HepG2 (cell line): ENCODE results near the gene PPM1M. TPM values are rescaled to one million over a fixed set of nuclear protein-coding genes. Genes with fewer than 3 reads are reported as not detected.

Experiments
- AGO2 ChIP-seq: fragments of 200-400 bp; formaldehyde crosslinking; optimal IDR thresholded peaks from 2 replicates; pipeline ENCODE3; 2017; ENCODE audit warnings: mild to moderate bottlenecking, low read depth, low read length, moderate library complexity
- CBX2 ChIP-seq, 2 experiments: fragments of 200-600 bp in 1 of 2; sonication (generic); formaldehyde crosslinking in 1 of 2; IDR thresholded peaks; 2 replicates each; pipeline versions ENCODE4 v1.7.0 to v1.8.1; 2018 to 2022; ENCODE audit warnings: low read depth in 2 of 2, low read length in 1 of 2, mild to moderate bottlenecking in 1 of 2, missing genetic modification reagents in 1 of 2
- CHD4 ChIP-seq: fragments of 200-600 bp; sonication (generic); IDR thresholded peaks from 2 replicates; pipeline ENCODE4 v1.7.0; 2017; ENCODE audit warnings: mild to moderate bottlenecking, low read length, borderline replicate concordance
- FOXA3 ChIP-seq: IDR thresholded peaks from 2 replicates; pipeline ENCODE4 v1.6.1; 2016; ENCODE audit warnings: missing genetic modification reagents, missing compliant biosample characterization
- FOXC1 ChIP-seq: sonication (generic); formaldehyde crosslinking; IDR thresholded peaks from 2 replicates; pipeline ENCODE4 v1.8.0; 2022; ENCODE audit warnings: mild to moderate bottlenecking, missing genetic modification reagents, borderline replicate concordance
- GFI1 ChIP-seq: sonication (generic); formaldehyde crosslinking; IDR thresholded peaks from 2 replicates; pipeline ENCODE4 v1.5.0; 2020; ENCODE audit warnings: missing genetic modification reagents, mild to moderate bottlenecking, borderline replicate concordance
- POLR2AphosphoS5 ChIP-seq: IDR thresholded peaks from 2 replicates; pipeline ENCODE4 v1.6.1; 2012; ENCODE audit warnings: low read depth, low read length
- RBM39 ChIP-seq: fragments of 200-400 bp; formaldehyde crosslinking; IDR thresholded peaks from one replicate; pipeline ENCODE4 v1.6.1; 2018; ENCODE audit warnings: antibody characterized with exemption, mild to moderate bottlenecking, low read depth, low read length; ENCODE audit not compliant: poor library complexity, severe bottlenecking
- SMAD9 ChIP-seq: sonication (generic); formaldehyde crosslinking; IDR thresholded peaks from 2 replicates; pipeline ENCODE4 v1.5.1; 2020; ENCODE audit warnings: mild to moderate bottlenecking, missing genetic modification reagents
- TOPORS ChIP-seq: sonication (generic); formaldehyde crosslinking; IDR thresholded peaks from 2 replicates; pipeline ENCODE4 v1.8.0; 2023; ENCODE audit warnings: mild to moderate bottlenecking, missing genetic modification reagents
- ZFP91 ChIP-seq: sonication (generic); formaldehyde crosslinking; IDR thresholded peaks from 2 replicates; pipeline ENCODE4 v1.9.0; 2022; ENCODE audit warnings: missing genetic modification reagents, mild to moderate bottlenecking, borderline replicate concordance
- ZNF260 ChIP-seq: sonication (generic); formaldehyde crosslinking; IDR thresholded peaks from 2 replicates; pipeline ENCODE4 v1.4.0; 2020; ENCODE audit warnings: missing genetic modification reagents, low read depth, mild to moderate bottlenecking, borderline replicate concordance
- ZNF318 ChIP-seq: sonication (generic); formaldehyde crosslinking; IDR thresholded peaks from 2 replicates; pipeline ENCODE4 v1.4.0; 2020; ENCODE audit warnings: mild to moderate bottlenecking, missing genetic modification reagents
- ZNF558 ChIP-seq: sonication (generic); formaldehyde crosslinking; IDR thresholded peaks from 2 replicates; pipeline ENCODE4 v1.9.0; 2022; ENCODE audit warnings: mild to moderate bottlenecking, missing genetic modification reagents, borderline replicate concordance
- ZNF776 ChIP-seq: sonication (generic); formaldehyde crosslinking; IDR thresholded peaks from 2 replicates; pipeline ENCODE4 v1.4.0; 2020; ENCODE audit warnings: mild to moderate bottlenecking, missing genetic modification reagents
- polyA plus RNA-seq, 8 experiments: library from polyadenylated mRNA; depleted of rRNA in 3 of 8; stranded (reverse) in 7 of 8; unstranded in 1 of 8; fragments of >200 nt; fragmentation: Illumina TruSeq in 4 of 8; extraction: Trizol in 4 of 8; gene quantifications; 2 replicates each; pipeline versions ENCODE4 v1.2.1 to v1.2.3, GENCODE V29; 2011 to 2016; ENCODE audit warnings: low read depth in 4 of 8, missing spikeins in 1 of 8, mixed read lengths in 1 of 8; ENCODE audit not compliant: insufficient read depth in 1 of 8
- total RNA-seq, 5 experiments: library from RNA; depleted of rRNA; stranded (reverse); fragments of >200 nt; fragmentation: Illumina TruSeq; extraction: Trizol; gene quantifications; 2 replicates each; pipeline ENCODE4 v1.2.3, GENCODE V29; 2016; ENCODE audit warnings: low read depth in 1 of 5
- TF ChIP-seq, protein P1 (sequence below): fragments of 450-650 bp; IDR thresholded peaks from 2 replicates; pipeline ENCODE4 v1.6.1; 2017; ENCODE audit warnings: mild to moderate bottlenecking

Gene PPM1M
- total and polyA plus RNA-seq, 2 of the 13 experiments (the other 11 are each of a cell fraction or from before 2014, with no cell fraction given) = 2.5 to 5.9 TPM

DNA sequence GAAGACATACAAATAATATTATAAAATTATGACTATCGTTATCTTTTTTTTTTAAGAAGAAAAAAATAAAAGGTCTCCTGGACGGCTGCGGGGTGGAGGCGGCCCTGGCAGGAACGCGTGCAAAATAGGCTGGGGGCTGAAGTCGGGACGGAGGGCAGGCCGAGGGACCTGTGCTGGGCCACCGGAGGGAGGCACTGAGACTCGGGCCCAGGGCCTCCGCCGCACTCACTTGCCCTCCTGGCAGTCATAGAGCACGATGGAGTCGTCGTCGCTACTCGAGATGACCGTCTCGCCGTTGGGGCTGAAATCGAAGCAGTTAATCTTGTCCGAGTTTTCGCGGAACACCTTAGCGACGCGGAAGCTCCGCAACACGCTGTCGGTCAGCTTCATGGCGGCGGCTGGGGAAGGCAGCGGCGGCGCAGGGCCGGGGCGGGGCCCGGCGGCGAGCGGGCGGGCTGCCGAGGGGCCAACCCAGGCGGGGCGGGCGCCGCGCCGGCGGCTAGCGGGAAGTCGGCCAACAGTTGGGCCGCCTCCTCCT lies 32.5 kb downstream of the PPM1M start (continued):
- TF ChIP-seq ZFP91 (CRISPR knock-in tag) (peak; percentile 40; the same call in 1 of the 2 replicates), CBX2 (IDR thresholded peaks at IDR 0.05; ENCODE audit: low read depth, low read length) (no peak), CBX2 (CRISPR knock-in tag; IDR thresholded peaks at IDR 0.05; ENCODE audit: low read depth) (peak; percentile 40; the same call in 1 of the 2 replicates), ZNF558 (CRISPR knock-in tag) (peak; percentile 38; the same call in 1 of the 2 replicates), ZNF318 (0 out of 2 replicates have a peak, but pooled peaks have one; percentile 21), RBM39 (no peak), CHD4 (no peak), SMAD9 (CRISPR knock-in tag) (no peak), FOXA3 (CRISPR knock-in tag) (no peak), ZNF776 (CRISPR knock-in tag) (0 out of 2 replicates have a peak, but pooled peaks have one; percentile 18), AGO2 (peak; percentile 76), ZNF260 (CRISPR knock-in tag) (no peak), FOXC1 (0 out of 2 replicates have a peak, but pooled peaks have one; percentile 4), GFI1 (CRISPR knock-in tag) (0 out of 2 replicates have a peak, but pooled peaks have one; percentile 20), TOPORS (CRISPR knock-in tag) (peak; percentile 63; the same call in 1 of the 2 replicates), POLR2AphosphoS5 (no peak)
- TF ChIP-seq, protein P1, sequence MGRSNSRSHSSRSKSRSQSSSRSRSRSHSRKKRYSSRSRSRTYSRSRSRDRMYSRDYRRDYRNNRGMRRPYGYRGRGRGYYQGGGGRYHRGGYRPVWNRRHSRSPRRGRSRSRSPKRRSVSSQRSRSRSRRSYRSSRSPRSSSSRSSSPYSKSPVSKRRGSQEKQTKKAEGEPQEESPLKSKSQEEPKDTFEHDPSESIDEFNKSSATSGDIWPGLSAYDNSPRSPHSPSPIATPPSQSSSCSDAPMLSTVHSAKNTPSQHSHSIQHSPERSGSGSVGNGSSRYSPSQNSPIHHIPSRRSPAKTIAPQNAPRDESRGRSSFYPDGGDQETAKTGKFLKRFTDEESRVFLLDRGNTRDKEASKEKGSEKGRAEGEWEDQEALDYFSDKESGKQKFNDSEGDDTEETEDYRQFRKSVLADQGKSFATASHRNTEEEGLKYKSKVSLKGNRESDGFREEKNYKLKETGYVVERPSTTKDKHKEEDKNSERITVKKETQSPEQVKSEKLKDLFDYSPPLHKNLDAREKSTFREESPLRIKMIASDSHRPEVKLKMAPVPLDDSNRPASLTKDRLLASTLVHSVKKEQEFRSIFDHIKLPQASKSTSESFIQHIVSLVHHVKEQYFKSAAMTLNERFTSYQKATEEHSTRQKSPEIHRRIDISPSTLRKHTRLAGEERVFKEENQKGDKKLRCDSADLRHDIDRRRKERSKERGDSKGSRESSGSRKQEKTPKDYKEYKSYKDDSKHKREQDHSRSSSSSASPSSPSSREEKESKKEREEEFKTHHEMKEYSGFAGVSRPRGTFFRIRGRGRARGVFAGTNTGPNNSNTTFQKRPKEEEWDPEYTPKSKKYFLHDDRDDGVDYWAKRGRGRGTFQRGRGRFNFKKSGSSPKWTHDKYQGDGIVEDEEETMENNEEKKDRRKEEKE = no peak
